ENCODE data around the gene AKTIP.
"Not testable (repeated sequence)": the region's sequence is repeated elsewhere in the genome, so short reads cannot be mapped to it uniquely, and the experiment has no call there.

Gene AKTIP

GRCh38 chr16:53502331-53503269 lies at the start of gene AKTIP:
TSS of gene AKTIP (minus strand) at chr16:53503209. CDS start at chr16:53500259, 2,950 bp downstream.
- no peak for DNase-seq

DNA sequence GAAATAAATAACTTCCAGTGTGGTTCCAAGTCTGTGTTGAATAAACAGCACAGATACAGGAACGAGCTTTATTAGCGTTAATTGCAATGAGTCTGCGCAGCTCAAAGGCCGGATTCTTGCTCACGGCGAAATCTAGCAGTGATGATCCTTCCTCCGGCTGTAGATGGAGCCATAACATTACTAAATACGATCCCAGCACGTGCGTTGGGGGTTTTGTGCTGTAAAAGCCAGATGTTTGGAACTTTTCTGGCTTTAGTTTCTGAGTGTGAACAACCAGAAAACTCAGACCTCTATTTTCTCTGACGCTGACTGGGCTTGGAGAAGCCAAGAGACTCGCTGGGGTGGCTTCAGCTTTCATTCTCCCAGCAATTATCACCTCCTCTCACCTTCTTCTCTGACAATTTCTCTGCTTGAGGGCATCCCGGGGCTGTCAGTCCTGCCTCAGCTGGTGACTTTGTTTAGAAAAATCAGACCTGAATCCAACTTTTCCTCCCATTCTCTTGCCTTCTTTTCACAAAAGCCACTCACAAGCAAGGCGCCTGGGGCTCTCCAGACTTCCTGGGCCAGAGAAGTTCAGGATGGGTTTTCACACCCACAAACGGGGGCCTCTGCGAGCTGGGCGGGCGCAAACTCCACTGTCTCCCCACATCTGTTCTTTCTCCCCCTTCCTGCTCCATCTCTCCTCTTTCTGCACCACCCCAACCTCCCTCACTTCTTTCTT lies 47.1 kb upstream of the AKTIP start:
- DNase-seq: peak; percentile 75

DNA sequence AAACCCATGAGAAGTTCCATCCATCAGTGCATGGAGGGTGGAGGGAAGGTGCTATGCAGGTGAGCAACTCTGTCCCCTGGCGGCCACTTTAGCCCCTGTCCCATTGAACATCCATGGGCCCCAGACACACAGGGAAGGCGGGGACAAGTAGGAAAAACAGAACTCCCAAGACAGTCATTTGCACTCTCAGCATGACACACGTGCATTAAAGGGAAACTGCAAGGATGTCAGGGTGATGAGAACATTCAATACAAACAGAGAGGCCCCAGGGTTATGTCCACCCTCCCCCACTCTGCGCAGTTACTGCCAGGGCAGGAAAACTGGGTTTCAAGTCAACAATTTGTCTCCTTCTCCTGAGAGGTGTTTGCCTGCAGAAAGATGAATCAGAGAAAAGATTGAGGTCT lies 44.0 kb upstream of the AKTIP start:
- no peak for DNase-seq

DNA sequence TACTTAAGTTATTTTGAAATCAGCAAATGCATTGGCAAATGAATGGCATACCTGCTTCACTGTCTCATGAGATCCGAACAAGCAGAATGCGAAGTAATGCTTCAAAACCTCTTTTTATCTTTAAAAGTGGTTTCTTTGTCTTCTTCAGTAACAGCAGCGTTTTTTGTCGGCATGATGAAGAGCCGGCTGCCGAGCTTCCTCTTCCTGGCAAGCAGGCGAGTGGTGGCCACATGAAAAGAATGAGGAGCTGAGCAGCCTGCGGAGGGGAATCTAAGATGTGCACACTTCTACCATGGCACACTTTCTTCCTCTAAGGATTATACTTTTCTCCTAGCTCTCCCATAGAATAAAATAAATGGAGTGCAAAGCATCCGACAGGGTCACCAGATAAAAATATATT lies 42.4 kb upstream of the AKTIP start:
- DNase-seq: no peak

DNA sequence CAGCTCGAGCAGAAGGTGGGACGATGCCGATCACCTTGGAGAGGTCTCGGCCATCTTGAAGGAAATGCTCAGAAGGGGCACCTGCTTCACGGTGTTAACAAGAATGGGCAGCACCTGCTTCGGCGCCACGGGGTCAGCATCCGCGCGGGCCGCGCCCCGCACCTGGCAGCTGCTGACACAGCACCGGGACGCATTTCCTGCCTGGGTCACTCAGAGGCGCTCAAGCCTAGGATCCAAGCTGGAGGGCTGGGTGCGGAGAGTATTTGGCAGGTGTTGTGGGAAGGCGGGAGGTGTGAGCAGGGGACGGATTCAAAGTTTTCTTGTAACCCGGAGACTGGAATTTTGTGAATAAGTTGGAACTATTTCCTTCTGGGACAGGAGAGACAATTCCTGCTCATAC lies 39.3 kb upstream of the AKTIP start:
- DNase-seq: no peak

- no peak for DNase-seq
These were observed 38.3 kb upstream of the AKTIP start for GRCh38 chr16:53541326-53541725.

DNA sequence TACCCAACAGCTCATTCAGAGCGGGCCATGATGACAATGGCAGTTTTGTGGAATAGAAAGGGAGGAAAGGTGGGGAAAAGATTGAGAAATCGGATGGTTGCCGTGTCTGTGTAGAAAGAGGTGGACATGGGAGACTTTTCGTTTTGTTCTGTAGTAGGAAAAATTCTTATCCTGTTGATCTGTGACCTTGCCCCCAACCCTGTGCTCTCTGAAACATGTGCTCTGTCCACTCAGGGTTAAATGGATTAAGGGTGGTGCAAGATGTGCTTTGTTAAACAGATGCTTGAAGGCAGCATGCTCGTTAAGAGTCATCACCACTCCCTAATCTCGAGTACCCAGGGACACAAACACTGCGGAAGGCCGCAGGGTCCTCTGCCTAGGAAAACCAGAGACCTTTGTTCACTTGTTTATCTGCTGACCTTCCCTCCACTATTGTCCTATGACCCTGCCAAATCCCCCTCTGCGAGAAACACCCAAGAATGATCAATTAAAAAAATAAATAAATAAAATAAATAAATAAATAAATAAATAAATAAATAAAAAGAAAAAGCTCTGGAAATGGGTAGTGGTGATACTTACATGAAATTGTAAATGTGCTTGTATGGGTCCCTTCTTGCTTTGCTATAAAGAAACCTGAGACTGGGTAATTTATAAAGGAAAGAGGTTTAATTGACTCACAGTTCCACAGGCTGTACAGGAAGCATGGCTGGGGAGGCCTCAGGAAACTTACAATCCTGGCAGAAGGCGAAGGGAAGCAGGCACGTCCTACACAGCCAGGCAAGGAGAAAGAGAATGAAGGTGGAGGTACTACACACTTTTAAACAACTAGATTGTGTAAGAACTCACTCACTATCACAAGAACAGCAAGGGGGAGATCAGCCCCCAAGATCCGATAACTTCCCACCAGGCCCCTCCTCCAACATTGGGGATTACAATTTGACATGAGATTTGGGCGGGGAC lies 37.0 kb upstream of the AKTIP start:
- DNase-seq: not testable (repeated sequence)

- not testable (repeated sequence) for DNase-seq
These were observed 36.3 kb upstream of the AKTIP start for GRCh38 chr16:53539346-53539745.

DNA sequence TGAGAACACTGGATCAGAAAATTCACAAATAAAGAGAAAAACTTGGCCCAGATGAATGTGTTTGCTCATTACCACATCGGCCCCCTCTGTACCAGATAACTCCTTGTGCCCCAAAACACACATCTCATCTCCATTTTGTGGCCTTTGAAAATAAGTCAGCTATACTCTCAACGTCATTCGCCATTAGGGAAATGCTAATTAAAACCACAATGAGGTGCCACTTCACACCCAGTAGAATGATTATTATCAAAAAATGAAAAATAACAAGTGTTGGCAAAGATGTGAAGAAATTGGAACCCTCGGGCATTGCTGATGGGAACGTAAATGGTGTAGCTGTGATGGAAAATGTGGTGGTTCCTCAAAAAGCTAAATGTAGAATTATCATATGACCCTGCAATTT lies 34.6 kb upstream of the AKTIP start:
- no peak for DNase-seq

DNA sequence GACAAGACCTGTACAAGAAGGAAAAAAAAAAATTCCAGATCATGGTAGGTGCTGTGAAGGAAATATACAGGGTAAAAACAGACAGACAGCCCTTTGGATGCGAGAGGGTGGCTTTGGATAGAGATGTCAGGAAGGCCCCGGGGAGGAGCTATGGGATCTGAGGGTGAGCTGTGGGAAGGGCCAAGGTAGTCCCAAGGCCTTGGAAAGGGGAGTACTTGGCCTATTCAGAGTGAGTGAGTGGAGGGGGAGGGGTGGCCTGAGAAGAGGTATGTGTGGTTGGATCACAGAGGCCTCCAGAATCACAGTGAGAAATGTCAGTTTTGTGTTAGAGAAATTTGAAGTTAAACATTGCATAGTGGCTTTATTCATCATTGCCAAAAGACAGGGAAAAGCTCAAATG lies 31.2 kb upstream of the AKTIP start:
- no peak for DNase-seq

- no peak for DNase-seq
These were observed 27.7 kb upstream of the AKTIP start for GRCh38 chr16:53530741-53531140.

DNA sequence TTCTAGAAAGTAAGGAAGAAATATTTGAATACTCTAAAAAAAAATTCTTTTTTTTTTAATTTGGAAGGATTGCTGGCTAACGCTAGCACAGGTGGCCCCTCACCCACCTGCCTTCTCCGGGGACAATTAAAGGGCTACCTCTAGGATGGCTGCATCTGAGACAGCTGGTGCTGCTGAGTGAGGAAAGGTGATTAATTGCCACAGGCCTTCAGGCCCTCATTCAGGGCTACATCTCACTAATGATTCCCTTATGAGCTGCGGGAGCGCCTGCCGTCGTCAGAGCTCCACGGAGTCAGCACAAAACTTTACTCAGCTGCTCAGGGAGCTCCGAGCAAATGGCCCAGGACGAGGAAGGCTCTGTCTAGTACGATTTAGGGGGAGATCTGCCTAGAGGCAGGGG lies 27.0 kb upstream of the AKTIP start:
- DNase-seq: peak; percentile 68

DNA sequence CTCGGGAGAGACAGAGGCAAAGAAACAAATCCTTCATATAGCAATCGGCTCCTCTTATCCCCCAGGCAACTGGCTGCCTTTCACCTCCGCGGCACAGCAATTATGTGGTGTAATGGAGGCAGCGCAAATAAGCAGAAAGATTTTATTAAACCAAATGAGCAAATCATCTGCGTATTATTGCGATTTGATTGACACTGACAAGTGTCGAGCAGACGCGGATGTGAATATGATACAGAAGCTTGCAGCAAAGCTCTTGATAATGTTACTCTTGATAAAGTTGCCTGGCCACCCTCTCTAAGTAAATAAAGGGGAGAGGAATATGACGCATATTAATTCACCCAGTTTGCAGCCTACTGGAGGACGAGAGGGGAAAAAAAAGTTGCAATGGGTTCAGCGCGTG lies 26.5 kb upstream of the AKTIP start:
- peak; percentile 46 for DNase-seq

GRCh38 chr16:53528797-53529196 lies 25.8 kb upstream of the AKTIP start:
- DNase-seq: no peak

- no peak for DNase-seq
These were observed 21.1 kb upstream of the AKTIP start for GRCh38 chr16:53523971-53524548.

- no peak for DNase-seq
These were observed 20.3 kb upstream of the AKTIP start for GRCh38 chr16:53523126-53523804.

GRCh38 chr16:53519417-53520091 lies 16.5 kb upstream of the AKTIP start:
- DNase-seq: no peak

- DNase-seq: no peak
These were observed 15.8 kb upstream of the AKTIP start for GRCh38 chr16:53518550-53519416.

- no peak for DNase-seq
These were observed 14.8 kb upstream of the AKTIP start for GRCh38 chr16:53517851-53518250.

GRCh38 chr16:53515811-53516210 lies 12.8 kb upstream of the AKTIP start:
- DNase-seq: no peak

Data from NCI-H1417 treated with DMSO at 0.1 percent for 48 hours (cell line).